Stimulated activated CD4-positive, alpha-beta T cell treated with anti-CD3 and anti-CD28 coated beads, Interleukin-1b, Interleukin-23, amount 100 ng/mL, for 4 hours (primary cell): Measurements from ENCODE around the gene IRF9.
"Not testable (repeated sequence)": the region's sequence is repeated elsewhere in the genome, so short reads cannot be mapped to it uniquely, and the experiment has no call there.

Experiments
- DNase-seq, 2 donors: peaks; one replicate each; pipeline ENCODE4 v3.0.0-alpha.2; 2020; ENCODE audit warnings: low read depth in 2 of 2

IRF9 gene

DNA sequence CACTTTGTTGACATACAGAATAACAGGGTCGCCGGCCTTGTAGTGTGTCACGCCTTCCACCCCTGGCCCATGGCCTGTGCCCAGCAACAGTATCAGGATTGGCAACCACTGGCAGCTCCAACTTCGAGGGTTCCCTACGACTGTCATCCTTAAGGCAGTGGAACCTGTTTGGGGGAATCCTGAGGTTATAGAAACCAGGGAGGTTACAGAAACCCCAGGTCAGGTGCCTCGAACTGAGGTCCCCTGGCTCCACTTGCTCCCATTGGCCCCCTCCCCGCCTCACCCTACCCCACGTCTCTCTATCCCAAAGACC, 33.8 kb downstream of the IRF9 start:
- no peak for DNase-seq

GRCh38 chr14:24195186-24196070, 34.4 kb downstream of the IRF9 start, which contains the start of gene TM9SF1:
Gene TM9SF1, minus strand, starts transcription at chr14:24195441. Its CDS starts 422 bp downstream, at chr14:24195019.
- DNase-seq, result peak; percentile 71 to 81

DNA sequence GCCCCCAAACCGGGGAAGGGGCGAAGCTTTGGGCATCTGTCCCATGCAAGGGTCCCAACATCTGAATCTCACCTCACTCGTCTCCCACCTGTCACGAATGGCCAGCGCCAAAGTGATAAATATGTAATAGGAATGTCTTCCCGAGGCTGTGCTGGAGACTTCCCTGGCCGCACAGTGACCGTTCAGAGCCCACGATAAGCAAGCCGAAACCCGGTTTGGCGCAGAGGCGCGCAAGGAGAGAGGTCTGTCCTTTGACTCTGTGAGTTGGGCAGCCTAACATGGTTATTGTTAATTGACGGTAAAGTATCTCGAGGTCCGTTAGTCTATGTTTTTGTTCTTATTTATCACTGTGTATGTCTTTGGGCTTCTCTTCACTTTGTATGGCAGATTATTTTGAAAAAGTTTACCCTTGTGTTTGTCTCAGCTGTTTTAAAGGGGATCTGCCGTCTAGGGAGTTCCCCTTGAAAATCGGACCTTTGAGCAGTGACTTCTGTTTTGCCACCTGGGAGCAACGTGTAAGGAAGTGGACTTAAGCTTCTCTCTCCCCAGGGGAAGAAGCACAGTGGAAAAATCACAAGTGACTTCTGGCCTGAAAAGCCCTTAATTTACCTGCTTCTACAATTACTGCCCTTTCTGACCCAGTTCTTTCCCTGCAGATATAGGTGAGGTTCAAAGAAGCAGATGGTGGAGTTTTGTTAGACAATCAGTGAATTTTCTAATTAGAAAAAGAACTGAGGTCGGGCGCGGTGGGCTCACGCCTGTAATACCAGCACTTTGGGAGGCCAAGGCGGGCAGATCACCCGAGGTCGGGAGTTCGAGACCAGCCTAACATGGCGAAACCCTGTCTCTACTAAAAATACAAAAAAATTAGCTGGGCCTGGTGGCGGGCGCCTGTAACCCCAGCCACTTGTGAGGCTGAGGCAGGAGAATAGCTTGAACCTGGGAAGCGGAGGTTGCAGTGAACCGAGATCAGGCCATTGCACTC, 35.3 kb downstream of the IRF9 start:
- no peak for DNase-seq

- no peak for DNase-seq
These were observed 36.0 kb downstream of the IRF9 start for GRCh38 chr14:24197056-24197450.

DNA sequence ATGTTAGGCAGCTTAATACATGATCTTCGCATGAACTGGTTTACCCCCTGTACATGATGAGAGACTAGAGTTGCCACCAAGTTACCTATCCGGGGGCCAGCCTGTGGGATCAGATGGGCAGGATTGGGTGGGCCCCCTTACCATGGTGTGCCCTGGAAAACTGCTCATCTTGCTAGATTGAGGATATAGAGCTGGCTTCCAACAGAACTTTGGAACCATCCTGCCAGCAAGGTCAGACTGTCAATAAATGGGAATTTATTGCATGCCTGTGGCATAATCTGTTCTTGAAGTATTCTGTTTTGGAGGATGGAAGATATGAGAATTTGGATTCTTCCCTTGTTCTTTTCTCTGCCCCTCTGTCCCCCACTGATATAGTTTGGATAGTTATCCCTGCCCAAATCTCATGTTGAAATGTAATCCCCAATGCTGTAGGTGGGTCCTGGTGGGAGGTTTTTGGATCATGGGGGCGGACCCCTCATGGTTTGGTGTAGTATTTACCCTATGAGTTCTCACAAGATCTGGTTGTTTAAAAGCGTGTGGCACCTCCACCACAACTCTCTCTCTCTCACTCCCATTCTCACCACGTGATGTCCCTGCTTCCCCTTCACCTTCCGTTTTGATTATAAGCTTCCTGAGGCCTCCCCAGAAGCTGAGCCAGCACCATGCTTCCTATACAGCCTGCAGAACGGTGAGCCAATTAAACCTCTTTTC, 37.9 kb downstream of the IRF9 start:
- no peak for DNase-seq

DNA sequence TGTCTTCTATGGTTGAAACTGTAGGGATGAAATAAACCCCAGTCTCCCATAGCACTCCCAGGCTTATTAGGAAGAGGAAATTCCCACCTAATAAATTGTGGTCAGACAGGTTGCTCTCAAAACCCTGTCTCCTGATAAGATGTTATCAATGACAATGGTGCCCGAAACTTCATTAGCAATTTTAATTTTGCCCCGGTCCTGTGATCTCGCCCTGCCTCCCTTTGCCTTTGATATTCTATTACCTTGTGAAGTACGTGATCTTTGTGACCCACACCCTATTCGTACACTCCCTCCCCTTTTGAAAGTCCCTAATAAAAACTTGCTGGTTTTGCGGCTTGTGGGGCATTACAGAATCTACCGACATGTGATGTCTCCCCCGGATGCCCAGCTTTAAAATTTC, 41.5 kb downstream of the IRF9 start:
- not testable (repeated sequence) for DNase-seq

GRCh38 chr14:24203249-24203886, 42.3 kb downstream of the IRF9 start:
- DNase-seq, result not testable (repeated sequence)

DNA sequence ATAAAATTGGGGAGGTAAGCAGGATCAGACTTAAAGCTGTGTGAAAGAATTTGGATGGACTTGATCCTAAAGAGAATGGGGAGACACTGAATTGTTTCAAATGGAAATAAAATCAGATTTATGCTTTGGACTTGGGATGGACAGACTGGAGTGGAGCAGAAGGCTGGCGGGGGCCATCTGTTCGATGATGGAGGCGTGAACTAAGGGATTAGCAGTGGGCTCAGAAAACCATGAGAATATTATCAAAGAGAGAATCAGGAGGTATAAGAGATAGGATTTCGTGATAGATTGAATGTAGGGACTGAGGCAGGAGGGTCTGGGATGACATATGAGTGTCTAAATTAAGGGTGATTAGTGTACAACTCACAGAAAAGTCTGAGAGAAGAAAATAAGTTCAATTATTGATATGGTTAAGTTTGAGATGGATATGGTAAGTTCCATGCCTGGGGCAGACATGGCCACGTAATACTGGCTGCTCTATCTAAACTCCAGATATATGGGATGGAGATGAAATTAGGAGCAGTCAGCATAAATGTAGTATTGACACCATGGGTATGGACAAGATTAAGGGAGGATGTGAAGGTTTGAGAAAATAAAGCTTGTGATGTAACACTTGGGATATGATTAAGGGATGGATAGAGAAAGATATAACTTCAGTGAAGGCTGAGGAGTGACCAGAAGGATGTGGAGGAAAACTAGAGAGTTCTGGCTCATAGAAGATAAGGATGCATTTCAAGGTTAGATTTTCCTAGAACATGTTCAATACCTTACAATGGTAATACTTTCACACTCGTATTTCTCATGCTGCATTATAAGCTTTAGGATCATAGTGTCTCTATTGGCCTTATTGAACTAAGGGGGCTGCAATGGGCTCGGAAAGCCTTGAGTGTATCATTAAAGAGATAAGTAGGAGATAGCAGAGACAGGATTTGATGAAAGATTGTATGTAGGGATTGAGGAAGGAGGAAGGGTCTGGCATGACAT, 43.4 kb downstream of the IRF9 start:
- no peak for DNase-seq

DNA sequence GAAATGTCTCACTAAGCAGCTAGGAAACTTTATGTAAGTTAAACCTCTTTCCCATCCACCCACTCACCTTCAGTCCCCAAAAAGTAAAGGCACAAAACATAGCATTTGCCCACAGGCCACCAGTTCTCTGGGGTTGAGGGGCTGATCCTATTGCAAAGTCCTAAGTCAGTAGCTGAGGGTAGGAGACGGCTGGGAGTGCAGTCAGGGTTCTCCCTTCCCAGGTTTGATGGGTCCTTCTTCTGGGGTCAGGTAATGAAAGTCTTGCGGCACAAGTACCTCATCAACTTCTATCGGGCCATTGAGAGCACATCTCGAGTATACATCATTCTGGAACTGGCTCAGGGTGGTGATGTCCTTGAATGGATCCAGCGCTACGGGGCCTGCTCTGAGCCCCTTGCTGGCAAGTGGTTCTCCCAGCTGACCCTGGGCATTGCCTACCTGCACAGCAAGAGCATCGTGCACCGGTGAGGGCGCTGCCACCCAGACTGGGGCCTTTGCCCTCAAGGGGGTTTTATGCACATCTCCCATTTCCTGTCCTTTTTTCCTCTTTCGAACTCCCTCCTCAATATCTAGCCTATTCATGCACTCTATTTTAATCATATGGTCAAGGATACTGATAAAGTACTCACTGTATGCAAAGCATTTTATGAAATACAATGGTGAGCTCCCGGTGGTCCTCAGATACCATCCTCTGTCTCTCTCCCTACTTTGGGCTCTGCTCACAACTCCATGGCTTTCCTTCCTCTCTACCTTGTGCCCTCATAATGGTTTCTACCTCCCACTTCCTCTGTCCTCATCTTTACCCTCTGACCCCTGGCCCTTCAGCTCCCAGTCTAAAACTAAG, 45.4 kb downstream of the IRF9 start:
- no peak for DNase-seq

DNA sequence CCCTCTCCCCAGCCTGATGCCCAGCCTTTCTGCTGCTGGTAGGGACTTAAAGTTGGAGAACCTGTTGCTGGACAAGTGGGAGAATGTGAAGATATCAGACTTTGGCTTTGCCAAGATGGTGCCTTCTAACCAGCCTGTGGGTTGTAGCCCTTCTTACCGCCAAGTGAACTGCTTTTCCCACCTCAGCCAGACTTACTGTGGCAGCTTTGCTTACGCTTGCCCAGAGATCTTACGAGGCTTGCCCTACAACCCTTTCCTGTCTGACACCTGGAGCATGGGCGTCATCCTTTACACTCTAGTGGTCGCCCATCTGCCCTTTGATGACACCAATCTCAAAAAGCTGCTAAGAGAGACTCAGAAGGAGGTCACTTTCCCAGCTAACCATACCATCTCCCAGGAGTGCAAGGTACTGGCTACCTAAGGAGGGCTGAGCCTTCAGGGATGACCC, 46.1 kb downstream of the IRF9 start:
- no peak for DNase-seq

DNA sequence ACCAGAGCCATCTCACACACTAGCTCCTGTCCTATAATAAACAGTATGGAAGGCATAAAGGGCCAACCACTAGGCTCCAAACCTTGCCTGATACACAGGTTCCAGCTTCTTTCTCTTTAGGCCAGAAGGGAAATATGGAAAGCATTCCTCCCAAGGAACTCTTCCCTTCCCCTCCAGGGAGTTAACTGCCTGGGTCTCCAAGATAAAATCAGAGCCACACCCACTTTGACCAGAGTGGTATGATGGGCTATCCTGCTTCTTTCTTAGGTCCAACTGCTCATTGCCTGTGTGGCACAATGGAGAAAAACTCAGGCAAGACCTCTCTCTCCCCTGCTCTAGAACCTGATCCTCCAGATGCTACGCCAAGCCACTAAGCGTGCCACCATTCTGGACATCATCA, 46.6 kb downstream of the IRF9 start:
- DNase-seq, result no peak

GRCh38 chr14:24211311-24211710, 50.2 kb downstream of the IRF9 start:
- DNase-seq, result no peak

GRCh38 chr14:24212924-24213865, 52.1 kb downstream of the IRF9 start, which contains the start of gene CHMP4A:
Gene CHMP4A, minus strand, starts transcription at chr14:24213488. Its CDS starts 49 bp downstream, at chr14:24213439.
- DNase-seq, result peak; percentile 89

DNA sequence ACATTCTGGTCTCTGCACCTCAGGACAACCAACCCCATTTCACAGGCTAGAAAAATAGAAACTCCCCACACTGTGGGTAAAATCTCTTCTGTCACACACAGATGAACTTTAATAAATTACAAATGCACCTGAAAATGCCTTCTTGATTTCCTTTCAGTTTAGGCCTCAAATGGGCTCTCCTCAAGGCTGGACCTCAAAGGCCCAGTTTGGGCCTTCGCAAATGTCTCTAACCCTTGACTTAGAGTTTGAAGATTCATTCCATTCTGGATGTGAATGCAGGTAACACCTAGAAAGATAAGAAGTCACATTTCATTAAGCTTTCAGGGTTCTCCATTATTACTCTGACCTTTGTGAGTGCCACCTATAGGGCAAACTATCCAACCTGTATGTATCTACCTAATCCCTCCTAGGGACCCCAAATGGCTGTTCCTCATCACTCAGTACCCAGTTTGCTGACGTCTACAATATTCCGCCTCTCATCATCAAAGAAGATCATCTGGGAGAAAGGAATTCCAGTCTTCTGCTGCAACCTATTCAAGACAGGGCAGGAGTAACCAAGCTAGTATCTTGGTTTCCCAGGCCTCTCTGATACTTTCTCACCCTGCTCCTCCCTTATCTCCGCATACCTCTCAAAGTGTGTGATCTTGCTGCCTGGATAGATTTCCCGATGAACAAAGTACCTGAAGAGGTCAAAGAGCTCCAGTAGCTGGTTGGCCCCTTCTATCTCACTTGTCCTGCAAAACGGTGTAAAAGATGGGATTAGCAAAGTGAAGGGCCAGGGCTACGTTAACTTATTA, 53.0 kb downstream of the IRF9 start:
- no peak for DNase-seq

- peak; percentile 72 to 75 for DNase-seq
These were observed 54.7 kb downstream of the IRF9 start, which contains the start of gene MDP1 for GRCh38 chr14:24215495-24216344. Gene MDP1, minus strand, starts transcription at chr14:24216066. Its CDS starts 111 bp downstream, at chr14:24215955.
